Heart left ventricle (tissue), 16 donors: ENCODE results near the gene SLC39A11. TPM values are rescaled to one million over a fixed set of nuclear protein-coding genes. Genes with fewer than 3 reads are reported as not detected.

Experiments used
- ATAC-seq, 4 donors: fragments of 200-7000 bp; cut with Tn5 transposase; one replicate each; pipeline ENCODE4 v1.9.1; 2020 to 2022; ENCODE audit warnings: moderate library complexity in 4 of 4, mild to moderate bottlenecking in 3 of 4, moderate number of reproducible peaks in 1 of 4
- DNase-seq, 5 donors: peaks; one replicate each; pipeline ENCODE4 v3.0.0-alpha.2; 2020
- H3K27ac ChIP-seq, 12 donors: fragments of 200-600 bp; sonication (generic) in 4 of 12; one replicate each; pipeline versions ENCODE4 v1.5.0 to v1.8.0; 2016 to 2022; ENCODE audit warnings: mild to moderate bottlenecking in 2 of 12
- H3K27me3 ChIP-seq, 9 donors: fragments of 200-600 bp; sonication (generic) in 2 of 9; one replicate each; pipeline versions ENCODE4 v1.5.1 to v1.8.0; 2016 to 2022; ENCODE audit warnings: mild to moderate bottlenecking in 3 of 9
- H3K36me3 ChIP-seq, 9 donors: fragments of 200-600 bp; sonication (generic) in 2 of 9; one replicate each; pipeline versions ENCODE4 v1.5.0 to v1.8.0; 2018 to 2022; ENCODE audit warnings: mild to moderate bottlenecking in 2 of 9
- H3K4me1 ChIP-seq, 12 donors: fragments of 200-600 bp; sonication (generic) in 4 of 12; one replicate each; pipeline versions ENCODE4 v1.5.0 to v1.8.0; 2016 to 2022; ENCODE audit warnings: mild to moderate bottlenecking in 3 of 12
- H3K4me3 ChIP-seq, 12 donors: fragments of 200-600 bp; sonication (generic) in 4 of 12; one replicate each; pipeline versions ENCODE4 v1.5.0 to v1.8.0; 2017 to 2022; ENCODE audit warnings: mild to moderate bottlenecking in 9 of 12, moderate library complexity in 4 of 12
- H3K9me3 ChIP-seq, 12 donors: fragments of 200-600 bp; sonication (generic) in 4 of 12; one replicate each; pipeline versions ENCODE4 v1.5.0 to v1.8.0; 2016 to 2022; ENCODE audit warnings: mild to moderate bottlenecking in 1 of 12
- CTCF ChIP-seq, 12 donors: fragments of 200-600 bp; sonication (generic) in 4 of 12; IDR thresholded peaks; one replicate each; pipeline versions ENCODE4 v1.5.0 to v1.8.0; 2018 to 2022; ENCODE audit warnings: antibody characterized with exemption in 12 of 12, mild to moderate bottlenecking in 5 of 12
- POLR2A ChIP-seq, 2 donors: fragments of 450-650 bp; IDR thresholded peaks; one replicate each; pipeline ENCODE4 v1.6.1; 2017; ENCODE audit warnings: antibody characterized with exemption in 2 of 2, mild to moderate bottlenecking in 2 of 2, moderate library complexity in 2 of 2
- WGBS, 4 donors: extraction: QIAGEN DNeasy Blood & Tissue Kit in 2 of 4; methylation state at CpG; one replicate each; pipeline versions ENCODE4 v1.1.5 to v1.1.7; 2013 to 2018; 5-methylcytosine and 5-hydroxymethylcytosine counted together
- intact Hi-C, 10 donors: fragments of 100-400 bp; cut with DNase I; formaldehyde crosslinking; loops; one replicate each; pipeline versions ENCODE4 v1.11.1 to v1.14.2; 2022
- polyA plus RNA-seq, 2 donors: library from polyadenylated mRNA; stranded (reverse); fragments of 200-250 nt; gene quantifications; one replicate each; pipeline ENCODE4 v1.2.3, GENCODE V29; 2013
- total RNA-seq, 9 donors: library from RNA; depleted of rRNA in 2 of 9; stranded (reverse); fragments of >200 nt in 2 of 9; fragmentation: NEBNext Ultra II Directional in 3 of 9; extraction: Animal tissue kit (Norgen Biotek cat#: 25700) in 3 of 9; gene quantifications; one replicate each; pipeline versions ENCODE4 v1.1.0 to v1.2.4, GENCODE V29; 2016 to 2023
- donor health status: ischemic (EF 13 %, LVEDD 7.1; RV severe dilation, severe dysfunction).
- donor health status: healthy with polysubstance abuse.
- donor health status: DM: no; HTN: yes; CAD: no.
- donor health status: DM: no; HTN: no; CAD: no.
- donor health status: ischemic (EF 25% LVEDD 6.9; RV normal size, moderate dysfunction).
- donor health status: ischemic (EF 25% LVEDD 5.7; RV mildly dilated, moderate dysfunction).
- donor health status: healthy.
- donor health status: DM: yes; HTN: yes; CAD: no.
- donor health status: ischemic (EF 35%, LVEDD 5.7; RV mildly dilated, moderate dysfunction).
- donor health status: nonischemic (EF 11% LVEDD 7.7; RV severe dilation, severe dysfunction).
- donor health status: DM: yes; HTN: yes; CAD: no.
- donor health status: PGD.
- donor health status: ischemic (EF 29% LVEDD 5.4; RV normal size, mild dysfunction).
- donor health status: nonischemic (EF 23%, LVEDD 6.1; RV moderate dilation, normal function).

Gene SLC39A11
- total and polyA plus RNA-seq, 11 donors = 2.5 to 23.3 (median 8.4) TPM

- no peak for DNase-seq
- Histone ChIP-seq H3K27ac (no peak overlapping the region), H3K9me3 (peaks cover 0 to 8% (median 0%) of the 10 kb centered on the region in 12 donors), H3K36me3 (peaks cover 0 to 3% (median 0%) of the 10 kb centered on the region in 9 donors), H3K4me1 (peaks cover 0 to 11% (median 0%) of the 10 kb centered on the region in 12 donors), H3K4me3 (no peak overlapping the region), H3K27me3 (no peaks in the 10 kb centered on the region)
- intact Hi-C loops = loop anchor here in 1 of 10 donors (10.0 kb wide), 1 partner anchor 60 kb away; no protein-coding TSS in a partner anchor
- ATAC-seq = no peak
- WGBS, 4 donors = 68 to 85% (median 79%) methylated on average over 6 of the region's 6 CpGs
- TF ChIP-seq POLR2A (IDR thresholded peaks at IDR 0.05) = no peak
- TF ChIP-seq CTCF (IDR thresholded peaks at IDR 0.05) = no peak
These were observed 67.4 kb downstream of the SLC39A11 start for GRCh38 chr17:73025041-73025560.

- peaks cover 0 to 22% (median 7%) of the 10 kb centered on the region in 12 donors for H3K9me3 ChIP-seq
- intact Hi-C loops = loop anchor here in 1 of 10 donors (10.0 kb wide), 1 partner anchor 59 kb away; no protein-coding TSS in a partner anchor
- H3K4me3 ChIP-seq = no peak overlapping the region
- H3K4me1 ChIP-seq = peaks cover 0 to 11% (median 0%) of the 10 kb centered on the region in 12 donors
- no peak for TF ChIP-seq CTCF (IDR thresholded peaks at IDR 0.05)
- no peak for TF ChIP-seq POLR2A (IDR thresholded peaks at IDR 0.05)
- no peaks in the 10 kb centered on the region for H3K27me3 ChIP-seq
- no peak for DNase-seq
- WGBS, 4 donors = 95 to 98% (median 96%) methylated on average over 5 of the region's 5 CpGs
- H3K27ac ChIP-seq = no peak overlapping the region
- ATAC-seq = no peak
- no peaks in the 10 kb centered on the region for H3K36me3 ChIP-seq
These were observed 68.7 kb downstream of the SLC39A11 start for GRCh38 chr17:73023759-73024158.

- no peak overlapping the region for H3K27ac ChIP-seq
- H3K4me3 ChIP-seq = no peak overlapping the region
- 66 to 85% (median 73%) methylated on average over 2 of the region's 2 CpGs for WGBS, 4 donors
- no peaks in the 10 kb centered on the region for H3K27me3 ChIP-seq
- H3K9me3 ChIP-seq = peaks cover 0 to 32% (median 17%) of the 10 kb centered on the region in 12 donors
- DNase-seq (no peak), ATAC-seq (no peak)
- TF ChIP-seq POLR2A (IDR thresholded peaks at IDR 0.05) (no peak), CTCF (IDR thresholded peaks at IDR 0.05) (no peak)
- H3K36me3 ChIP-seq = no peaks in the 10 kb centered on the region
- H3K4me1 ChIP-seq = peaks cover 0 to 3% (median 0%) of the 10 kb centered on the region in 12 donors
- intact Hi-C loops = loop anchor here in 1 of 10 donors (10.0 kb wide), 1 partner anchor 58 kb away; no protein-coding TSS in a partner anchor
These were observed 69.8 kb downstream of the SLC39A11 start for GRCh38 chr17:73022694-73023093.

GRCh38 chr17:73021771-73022170 lies 70.7 kb downstream of the SLC39A11 start:
- intact Hi-C loops = loop anchor here in 1 of 10 donors (10.0 kb wide), 1 partner anchor 57 kb away; no protein-coding TSS in a partner anchor
- 95 to 99% (median 96%) methylated on average over 8 to 12 of the region's 12 CpGs for WGBS, 4 donors

More at GRCh38 chr17:73021771-73022170, 70.7 kb downstream of the SLC39A11 start:
- Histone ChIP-seq H3K9me3 (peaks cover 0 to 37% (median 19%) of the 10 kb centered on the region in 12 donors), H3K4me3 (no peak overlapping the region), H3K27ac (no peak overlapping the region), H3K27me3 (no peaks in the 10 kb centered on the region), H3K4me1 (no peaks in the 10 kb centered on the region), H3K36me3 (no peaks in the 10 kb centered on the region)
- TF ChIP-seq POLR2A (IDR thresholded peaks at IDR 0.05) = no peak
- TF ChIP-seq CTCF (IDR thresholded peaks at IDR 0.05) = no peak
- no peak for ATAC-seq
- DNase-seq = no peak
